ENCODE measurements around the gene LIFR. TPM values are rescaled to one million over a fixed set of nuclear protein-coding genes. Genes with fewer than 3 reads are reported as not detected.
A peak's percentile ranks its signal among the peaks of the same experiment; 100 is the strongest.

LIFR gene
- total RNA-seq, 1 experiment from 2014 or later = 10.6 TPM

DNA sequence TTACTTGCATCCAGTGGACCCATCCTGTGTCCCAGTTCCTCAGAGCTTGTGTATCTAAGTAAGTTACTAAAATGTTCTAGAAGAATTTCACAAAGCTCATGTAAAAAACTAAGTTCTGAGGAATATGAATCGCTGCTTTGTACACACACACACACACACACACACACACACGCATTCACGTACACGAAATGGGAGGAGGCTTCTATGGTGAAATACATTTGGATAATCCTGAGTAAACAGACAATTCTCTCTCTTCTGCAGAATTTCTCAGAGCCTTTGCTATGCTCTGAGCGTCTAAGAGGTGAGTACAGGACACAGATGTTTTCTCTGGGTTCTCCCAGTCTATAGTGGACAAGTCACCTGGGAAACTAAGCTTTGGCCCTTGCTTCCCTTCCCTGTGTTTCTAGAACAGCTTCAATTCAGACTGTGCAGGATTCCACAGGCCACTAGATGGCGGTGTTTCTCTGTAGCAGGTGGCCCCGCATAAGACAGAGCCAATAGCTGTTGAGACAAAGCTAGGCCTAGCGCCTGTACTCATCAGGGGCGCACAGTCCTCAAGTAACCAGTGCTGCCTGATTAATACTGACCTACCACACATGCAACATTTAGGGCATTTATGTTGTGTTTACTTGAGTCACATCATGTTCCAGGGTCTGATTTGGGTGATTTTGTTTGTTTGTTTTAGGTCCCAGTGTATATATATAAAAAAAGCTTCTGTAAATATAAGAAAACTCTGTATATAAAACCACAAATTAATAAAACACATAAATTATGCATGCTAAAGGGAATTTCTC lies 114.8 kb downstream of the LIFR start:
- Histone ChIP-seq H3K27me3 (ENCODE audit: insufficient read depth, low read length) (no peaks in the 10 kb centered on the region), H3K9me3 (ENCODE audit: control insufficient read depth in 1 of 2, insufficient read depth in 1 of 2, low read depth in 1 of 2, low read length in 2 of 2) (no peaks in the 10 kb centered on the region), H3K9ac (ENCODE audit: low read length) (no peak overlapping the region), H3K36me3 (ENCODE audit: control insufficient read depth in 1 of 2, insufficient read depth in 2 of 2, low read length in 2 of 2) (no peaks in the 10 kb centered on the region), H4K20me1 (ENCODE audit: insufficient read depth) (no peaks in the 10 kb centered on the region), H3K4me3 (replicated peaks in 1 of 2; ENCODE audit: low read depth in 1 of 2, low read length in 2 of 2) (no peak overlapping the region), H3K79me2 (ENCODE audit: insufficient read depth, low read length) (no peaks in the 10 kb centered on the region), H3K27ac (ENCODE audit: low read depth, low read length) (no peak overlapping the region), H2AFZ (ENCODE audit: low read depth, low read length, poor library complexity, severe bottlenecking) (peak overlapping the region; percentile 98), H3K9me2 (ENCODE audit: insufficient read depth) (no peaks in the 10 kb centered on the region), H3K4me1 (ENCODE audit: control insufficient read depth in 1 of 2, insufficient read depth in 2 of 2, low read length in 2 of 2) (no peaks in the 10 kb centered on the region), H3K4me2 (ENCODE audit: low read length) (no peak overlapping the region)
- TF ChIP-seq ZFX (IDR thresholded peaks at IDR 0.05) = peak; percentile 30; the same call in 1 of the 2 replicates
- TF ChIP-seq, protein P1, sequence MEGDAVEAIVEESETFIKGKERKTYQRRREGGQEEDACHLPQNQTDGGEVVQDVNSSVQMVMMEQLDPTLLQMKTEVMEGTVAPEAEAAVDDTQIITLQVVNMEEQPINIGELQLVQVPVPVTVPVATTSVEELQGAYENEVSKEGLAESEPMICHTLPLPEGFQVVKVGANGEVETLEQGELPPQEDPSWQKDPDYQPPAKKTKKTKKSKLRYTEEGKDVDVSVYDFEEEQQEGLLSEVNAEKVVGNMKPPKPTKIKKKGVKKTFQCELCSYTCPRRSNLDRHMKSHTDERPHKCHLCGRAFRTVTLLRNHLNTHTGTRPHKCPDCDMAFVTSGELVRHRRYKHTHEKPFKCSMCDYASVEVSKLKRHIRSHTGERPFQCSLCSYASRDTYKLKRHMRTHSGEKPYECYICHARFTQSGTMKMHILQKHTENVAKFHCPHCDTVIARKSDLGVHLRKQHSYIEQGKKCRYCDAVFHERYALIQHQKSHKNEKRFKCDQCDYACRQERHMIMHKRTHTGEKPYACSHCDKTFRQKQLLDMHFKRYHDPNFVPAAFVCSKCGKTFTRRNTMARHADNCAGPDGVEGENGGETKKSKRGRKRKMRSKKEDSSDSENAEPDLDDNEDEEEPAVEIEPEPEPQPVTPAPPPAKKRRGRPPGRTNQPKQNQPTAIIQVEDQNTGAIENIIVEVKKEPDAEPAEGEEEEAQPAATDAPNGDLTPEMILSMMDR (IDR thresholded peaks at IDR 0.05 in 2 of 3, conservative IDR thresholded peaks at IDR 0.05 in 1 of 3; ENCODE audit: borderline replicate concordance in 1 of 3, insufficient read depth in 1 of 3, low read depth in 2 of 3, low read length in 2 of 3) = peak; percentile 94 to 98 (median 94)
- TF ChIP-seq EZH2 (IDR thresholded peaks at IDR 0.05) = no peak
- no peak for TF ChIP-seq TCF7L2 (IDR thresholded peaks at IDR 0.05; ENCODE audit: borderline replicate concordance, extremely low read depth, insufficient read depth, insufficient read length)
- TF ChIP-seq CBX3 (IDR thresholded peaks at IDR 0.05; ENCODE audit: low read depth) = peak; percentile 62; the same call in 1 of the 2 replicates
- TF ChIP-seq RAD21 (IDR thresholded peaks at IDR 0.05; ENCODE audit: low read depth) = peak; percentile 99
- ChIA-PET RAD21 (ENCODE audit: low non-redundant PET in 1 of 2, low total read pairs in 2 of 2, uncharacterized antibody in 2 of 2, unreplicated experiment in 2 of 2) (interaction anchor here (0.5 to 1.7 kb wide), 29 partner anchors 9 to 639 kb away, joined by 3 to 52 read pairs (median 5); no protein-coding TSS in a partner anchor), POLR2A (interaction anchor here (0.7 to 1.1 kb wide), 8 partner anchors 21 to 368 kb away, joined by 3 to 12 read pairs (median 3); no protein-coding TSS in a partner anchor), CTCF (interaction anchor here (0.5 to 4.8 kb wide), 68 partner anchors 9 to 885 kb away, joined by 3 to 227 read pairs (median 4); no protein-coding TSS in a partner anchor)
- no TSS peak for BruUV-seq (replicated peaks)
- ATAC-seq (peak; percentile 100), DNase-seq (ENCODE audit: low read depth, low spot score) (peak; percentile 90)
- intact Hi-C loops (cut with micrococcal nuclease) = loop anchor here (1.0 to 5.0 kb wide), 4 partner anchors 109 to 481 kb away; no protein-coding TSS in a partner anchor

All from HCT116 (cell line).